Urinary bladder (tissue), 4 donors: ENCODE results near the gene OR8J3. TPM values are rescaled to one million over a fixed set of nuclear protein-coding genes. Genes with fewer than 3 reads are reported as not detected.
"Not testable (repeated sequence)": the region's sequence is repeated elsewhere in the genome, so short reads cannot be mapped to it uniquely, and the experiment has no call there.

ENCODE experiments used
- DNase-seq: peaks from one replicate; pipeline ENCODE4 v3.0.0-alpha.2; 2015; ENCODE audit errors: extremely low spot score
- H3K27ac ChIP-seq: one replicate; pipeline ENCODE4 v1.5.1; 2013; ENCODE audit warnings: low read depth, mild to moderate bottlenecking, moderate library complexity
- H3K36me3 ChIP-seq: one replicate; pipeline ENCODE4 v1.6.1; 2013; ENCODE audit warnings: mild to moderate bottlenecking, moderate library complexity; ENCODE audit not compliant: insufficient read depth
- H3K4me1 ChIP-seq: one replicate; pipeline ENCODE4 v1.6.1; 2013; ENCODE audit warnings: mild to moderate bottlenecking, moderate library complexity; ENCODE audit not compliant: insufficient read depth
- H3K4me3 ChIP-seq: one replicate; pipeline ENCODE4 v1.5.1; 2013; ENCODE audit warnings: low read depth, low read length
- WGBS: extraction: QIAGEN DNeasy Blood & Tissue Kit; methylation state at CpG from one replicate; pipeline ENCODE4 v1.1.7; 2013; 5-methylcytosine and 5-hydroxymethylcytosine counted together
- polyA plus RNA-seq: library from polyadenylated mRNA; stranded (reverse); fragments of 200-250 nt; gene quantifications from one replicate; pipeline ENCODE4 v1.2.3, GENCODE V29; 2013
- total RNA-seq: library from RNA; depleted of rRNA; stranded (reverse); fragments of >200 nt; gene quantifications from one replicate; pipeline ENCODE4 v1.2.3, GENCODE V29; 2014
- donor health status: healthy with polysubstance abuse.
- donor health status: healthy.

The OR8J3 gene, protein sequence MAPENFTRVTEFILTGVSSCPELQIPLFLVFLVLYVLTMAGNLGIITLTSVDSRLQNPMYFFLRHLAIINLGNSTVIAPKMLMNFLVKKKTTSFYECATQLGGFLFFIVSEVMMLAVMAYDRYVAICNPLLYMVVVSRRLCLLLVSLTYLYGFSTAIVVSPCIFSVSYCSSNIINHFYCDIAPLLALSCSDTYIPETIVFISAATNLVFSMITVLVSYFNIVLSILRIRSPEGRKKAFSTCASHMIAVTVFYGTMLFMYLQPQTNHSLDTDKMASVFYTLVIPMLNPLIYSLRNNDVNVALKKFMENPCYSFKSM
- total RNA-seq (not detected), polyA plus RNA-seq (not detected)

DNA sequence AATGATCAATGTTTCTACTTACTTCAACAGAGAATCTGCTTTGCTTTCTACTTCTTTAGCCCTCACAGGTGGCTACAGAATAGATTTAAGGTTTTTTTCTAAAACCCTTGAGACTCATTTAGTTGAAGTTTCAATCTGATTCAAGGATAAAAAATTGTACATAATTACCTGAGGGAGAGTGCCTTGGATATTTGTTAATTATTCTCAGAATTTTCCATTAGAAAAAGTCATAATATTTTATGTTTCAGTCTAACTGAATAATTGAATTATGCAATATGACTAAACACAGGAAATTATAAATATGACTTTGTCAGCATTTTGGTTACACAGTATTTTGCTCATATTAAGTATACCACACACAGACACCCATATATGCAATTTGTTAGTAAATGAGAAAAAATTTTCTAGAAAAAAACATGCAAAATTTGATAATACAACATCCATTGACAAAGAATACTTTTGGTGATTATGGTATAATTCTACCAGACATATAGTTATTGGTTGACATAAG lies at the start of gene OR8J3:
TSS of gene OR8J3 (minus strand) at position 51 of the 511 bp plus-strand sequence. CDS start 2,483 bp downstream, outside the sequence.
- Histone ChIP-seq H3K4me1 (no peaks in the 10 kb centered on the region), H3K4me3 (no peak within 1 kb of the TSS), H3K36me3 (no peaks in the 10 kb centered on the region), H3K27ac (no peak within 1 kb of the TSS)
- no peak for DNase-seq

DNA sequence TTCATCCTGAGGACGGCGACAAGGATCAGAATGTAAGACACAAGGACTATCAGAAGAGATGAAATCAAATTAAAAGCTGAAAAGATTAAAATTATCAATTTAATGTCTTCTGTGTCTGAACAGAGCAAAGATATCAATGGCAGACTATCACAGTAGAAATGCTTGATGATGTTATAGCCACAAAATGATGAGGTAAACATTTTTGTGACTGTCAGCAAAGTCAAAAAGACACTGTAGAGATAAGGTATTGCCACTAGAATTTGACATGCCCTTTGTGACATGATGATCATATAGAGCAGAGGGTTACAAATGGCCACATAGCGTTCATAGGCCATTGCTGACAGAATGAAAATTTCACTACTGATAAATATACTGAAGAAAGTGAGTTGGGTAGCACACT lies 48.6 kb upstream of the OR8J3 start:
- 88% methylated on average over 3 of the region's 3 CpGs for WGBS
- H3K36me3 ChIP-seq: no peaks in the 10 kb centered on the region
- H3K27ac ChIP-seq: no peak overlapping the region
- no peaks in the 10 kb centered on the region for H3K4me1 ChIP-seq
- no peak for DNase-seq
- H3K4me3 ChIP-seq: no peak overlapping the region

DNA sequence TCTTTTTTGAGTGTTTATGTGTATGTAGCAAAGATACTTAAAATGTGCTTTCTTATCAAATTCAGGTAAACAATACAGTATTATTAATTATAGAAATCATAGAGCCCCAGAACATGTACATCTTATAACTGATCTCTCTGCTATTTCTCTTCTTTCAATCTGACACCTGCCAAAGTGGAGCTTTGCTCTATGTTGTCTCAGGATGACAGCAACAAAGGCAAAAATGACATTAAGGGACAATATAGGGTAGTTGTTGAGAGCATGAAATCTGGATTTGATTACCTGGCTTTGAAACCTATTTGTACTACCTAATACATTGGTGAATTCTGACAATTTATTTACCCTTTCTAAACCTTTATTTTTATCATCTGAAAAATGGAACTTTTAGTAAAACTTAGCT lies 43.5 kb upstream of the OR8J3 start:
- no peak overlapping the region for H3K4me3 ChIP-seq
- H3K27ac ChIP-seq: no peak overlapping the region
- DNase-seq: no peak
- no peaks in the 10 kb centered on the region for H3K36me3 ChIP-seq
- no peaks in the 10 kb centered on the region for H3K4me1 ChIP-seq

DNA sequence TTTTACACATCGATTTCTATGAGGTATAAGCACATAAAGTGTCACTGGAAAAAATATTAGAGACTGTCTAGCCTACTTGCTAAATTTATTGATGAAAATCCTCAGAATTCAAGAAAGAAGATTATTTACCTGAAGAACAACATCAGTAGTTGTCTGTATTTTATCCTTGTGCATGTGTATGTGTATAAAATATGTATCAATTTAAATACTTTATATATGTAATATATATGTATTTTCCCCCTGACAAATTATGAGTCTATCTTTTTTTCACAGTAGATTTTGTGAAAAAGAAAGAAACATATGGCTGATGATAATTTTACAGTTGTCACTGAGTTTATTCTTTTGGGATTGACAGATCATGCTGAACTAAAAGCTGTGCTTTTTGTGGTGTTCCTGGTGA lies 36.3 kb upstream of the OR8J3 start, which contains the start of gene OR5J2:
TSS of gene OR5J2 (plus strand) at position 301 of the 400 bp plus-strand sequence. CDS start at position 301, 0 bp downstream.
- no peak for DNase-seq
- WGBS: 65% methylated on average over 1 of the region's 1 CpG

DNA sequence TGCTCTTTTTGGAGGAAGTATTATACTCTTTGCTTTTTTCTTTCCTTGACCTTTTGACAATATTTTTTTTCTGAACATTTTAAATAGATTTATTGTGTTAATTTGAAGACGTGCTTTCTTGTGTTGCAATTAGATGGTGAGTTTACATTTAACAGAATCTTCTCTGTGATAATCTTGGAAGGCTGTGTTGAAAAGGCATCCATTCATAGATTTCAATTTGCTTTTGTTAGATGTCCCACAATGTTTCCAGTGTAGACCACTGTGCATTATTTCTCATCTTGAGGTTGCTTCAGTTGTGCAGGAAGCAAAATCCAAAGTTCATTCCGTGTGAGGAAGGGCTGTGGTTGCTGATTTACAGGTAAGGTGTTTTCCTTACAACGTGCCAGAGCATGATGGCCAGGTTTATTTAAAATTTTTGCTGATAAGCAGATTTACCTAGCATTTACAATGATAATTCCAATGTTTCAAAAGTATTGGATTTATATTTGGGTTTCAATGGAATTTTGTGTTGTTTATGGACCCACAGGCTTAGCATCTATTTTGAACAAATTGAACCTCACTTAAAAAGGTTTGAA lies 32.3 kb upstream of the OR8J3 start:
- no peaks in the 10 kb centered on the region for H3K36me3 ChIP-seq
- no peaks in the 10 kb centered on the region for H3K4me1 ChIP-seq
- H3K4me3 ChIP-seq: no peak overlapping the region
- no peak overlapping the region for H3K27ac ChIP-seq
- DNase-seq: no peak
- 55% methylated on average over 3 of the region's 3 CpGs for WGBS

More for the DNA sequence above, 36.3 kb upstream of the OR8J3 start, which contains the start of gene OR5J2:
- Histone ChIP-seq H3K27ac (no peak within 1 kb of the TSS), H3K4me3 (no peak within 1 kb of the TSS), H3K4me1 (no peaks in the 10 kb centered on the region), H3K36me3 (no peaks in the 10 kb centered on the region)

DNA sequence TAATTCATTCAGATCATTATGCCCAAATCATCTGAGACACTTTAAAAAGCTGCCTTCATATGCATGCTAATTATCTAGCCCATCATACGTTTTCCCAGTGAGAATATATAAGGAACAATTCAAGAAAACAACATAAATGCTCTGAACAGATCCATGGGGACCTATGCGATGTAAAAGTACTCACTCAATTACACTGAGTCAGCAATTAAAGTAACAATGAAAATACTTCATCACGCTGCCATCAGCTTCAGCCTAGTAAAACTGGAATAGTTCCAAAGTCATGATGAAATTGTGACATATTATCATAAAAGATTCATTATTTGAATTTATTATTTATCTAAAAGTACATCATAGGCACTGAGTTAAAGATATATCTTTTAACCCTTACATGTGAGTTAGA lies 23.8 kb upstream of the OR8J3 start:
- 64% methylated on average over 3 of the region's 3 CpGs for WGBS
- H3K4me1 ChIP-seq: no peaks in the 10 kb centered on the region
- H3K27ac ChIP-seq: no peak overlapping the region
- H3K4me3 ChIP-seq: no peak overlapping the region
- DNase-seq: no peak
- no peaks in the 10 kb centered on the region for H3K36me3 ChIP-seq

DNA sequence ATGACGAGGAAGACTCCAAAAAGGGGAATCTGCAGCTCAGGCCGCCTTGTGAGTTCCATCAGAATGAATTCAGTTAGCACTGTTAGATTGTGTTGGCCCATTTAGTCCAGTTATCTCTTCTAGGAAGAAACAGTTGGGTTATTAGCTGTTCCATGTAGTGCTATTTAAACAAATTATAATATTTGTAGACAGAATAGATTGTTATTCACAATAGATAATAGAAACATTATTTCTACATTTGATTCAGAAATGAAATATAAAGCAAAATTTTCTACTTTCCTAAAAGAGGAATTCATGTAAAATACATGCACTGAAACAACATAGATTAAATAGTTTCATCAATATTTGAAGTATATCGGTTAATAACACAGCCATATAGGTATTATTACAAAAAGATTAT lies 20.2 kb upstream of the OR8J3 start, which contains the start of gene OR8K5:
TSS of gene OR8K5 (minus strand) at position 101 of the 400 bp plus-strand sequence. CDS start at position 101, 0 bp downstream.
- Histone ChIP-seq H3K4me3 (no peak within 1 kb of the TSS), H3K4me1 (no peaks in the 10 kb centered on the region), H3K36me3 (no peaks in the 10 kb centered on the region), H3K27ac (no peak within 1 kb of the TSS)
- 78% methylated on average over 3 of the region's 3 CpGs for WGBS
- no peak for DNase-seq

DNA sequence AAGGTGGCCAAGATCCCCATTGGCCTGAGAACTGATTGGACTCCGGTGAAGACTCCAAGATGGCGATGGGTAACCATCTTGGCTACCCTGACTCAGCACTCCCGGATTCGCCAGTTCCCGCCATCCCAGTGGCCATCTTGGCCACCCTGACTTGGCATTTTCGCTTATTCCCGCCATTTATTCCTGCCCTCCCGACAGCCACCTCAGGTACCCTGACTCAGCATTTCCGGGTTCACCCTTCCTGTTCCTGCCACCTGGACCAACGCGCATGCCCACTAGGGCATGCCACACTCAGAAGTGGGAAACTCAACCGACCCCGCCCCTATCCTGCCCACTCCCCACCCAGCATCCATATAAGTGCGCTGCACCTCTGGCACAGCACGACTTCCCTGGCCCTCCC lies 12.3 kb upstream of the OR8J3 start:
- no peak for DNase-seq
- H3K4me1 ChIP-seq: no peaks in the 10 kb centered on the region
- WGBS: 90% methylated on average over 15 of the region's 15 CpGs
- no peaks in the 10 kb centered on the region for H3K36me3 ChIP-seq
- no peak overlapping the region for H3K27ac ChIP-seq
- H3K4me3 ChIP-seq: no peak overlapping the region

DNA sequence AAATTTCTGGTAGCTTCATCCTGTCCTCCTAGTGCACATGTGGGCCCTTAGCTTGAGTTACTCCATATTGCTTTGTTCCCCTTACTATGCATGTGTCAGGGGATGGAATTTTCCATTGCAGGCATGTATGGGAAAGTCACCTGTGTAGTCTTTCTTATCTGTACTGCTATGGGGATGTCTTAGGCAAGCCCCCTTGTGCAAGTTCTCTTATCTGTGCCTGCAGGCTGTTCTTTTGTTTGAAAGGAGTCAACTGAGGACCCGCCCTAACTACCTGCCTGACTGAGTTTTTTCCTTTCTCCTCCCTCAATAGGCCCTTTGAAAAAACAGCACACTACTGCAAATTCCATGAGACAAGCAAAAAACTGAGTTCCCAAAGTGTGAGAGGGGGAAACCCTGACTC lies 11.4 kb upstream of the OR8J3 start:
- Histone ChIP-seq H3K27ac (no peak overlapping the region), H3K4me1 (no peaks in the 10 kb centered on the region), H3K36me3 (no peaks in the 10 kb centered on the region), H3K4me3 (no peak overlapping the region)
- no peak for DNase-seq
- 68% methylated on average over 1 of the region's 1 CpG for WGBS

DNA sequence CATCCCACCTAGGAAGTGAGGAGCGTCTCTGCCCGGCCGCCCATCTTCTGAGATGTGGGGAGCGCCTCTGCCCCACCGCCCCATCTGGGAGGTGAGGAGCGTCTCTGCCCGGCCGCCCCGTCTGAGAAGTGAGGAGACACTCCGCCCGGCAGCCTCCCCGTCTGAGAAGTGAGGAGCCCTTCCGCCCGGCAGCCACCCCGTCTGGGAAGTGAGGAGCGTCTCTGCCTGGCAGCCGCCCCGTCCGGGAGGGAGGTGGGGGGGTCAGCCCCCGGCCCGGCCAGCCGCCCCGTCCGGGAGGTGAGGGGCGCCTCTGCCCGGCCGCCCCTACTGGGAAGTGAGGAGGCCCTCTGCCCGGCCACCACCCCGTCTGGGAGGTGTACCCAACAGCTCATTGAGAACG lies 3.7 kb upstream of the OR8J3 start:
- not testable (repeated sequence) for DNase-seq, H3K4me1 ChIP-seq, H3K4me3 ChIP-seq, H3K36me3 ChIP-seq, H3K27ac ChIP-seq
- WGBS: 90% methylated on average over 29 of the region's 30 CpGs

DNA sequence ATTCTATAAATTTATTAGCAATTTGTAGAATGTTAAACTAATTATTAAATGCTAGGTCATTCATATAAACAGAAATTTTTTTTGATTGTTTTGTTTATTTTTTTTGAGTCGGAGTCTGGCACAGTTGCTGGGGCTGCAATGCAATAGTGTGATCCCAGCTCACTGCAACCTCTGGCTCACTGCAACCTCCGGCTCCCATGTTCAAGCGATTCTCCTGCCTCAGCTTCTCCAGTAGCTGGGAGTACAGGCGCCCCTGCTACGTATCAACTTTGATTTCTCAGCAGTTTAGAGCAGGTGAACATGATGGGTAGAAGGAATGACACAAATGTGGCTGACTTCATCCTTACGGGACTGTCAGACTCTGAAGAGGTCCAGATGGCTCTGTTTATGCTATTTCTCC lies 17.9 kb downstream of the OR8J3 start, which contains the start of gene OR8H3:
TSS of gene OR8H3 (plus strand) at position 301 of the 400 bp plus-strand sequence. CDS start at position 301, 0 bp downstream.
- no peak for DNase-seq
- WGBS: 67% methylated on average over 6 of the region's 6 CpGs
- Histone ChIP-seq H3K36me3 (no peaks in the 10 kb centered on the region), H3K27ac (no peak within 1 kb of the TSS), H3K4me1 (no peaks in the 10 kb centered on the region), H3K4me3 (no peak within 1 kb of the TSS)

DNA sequence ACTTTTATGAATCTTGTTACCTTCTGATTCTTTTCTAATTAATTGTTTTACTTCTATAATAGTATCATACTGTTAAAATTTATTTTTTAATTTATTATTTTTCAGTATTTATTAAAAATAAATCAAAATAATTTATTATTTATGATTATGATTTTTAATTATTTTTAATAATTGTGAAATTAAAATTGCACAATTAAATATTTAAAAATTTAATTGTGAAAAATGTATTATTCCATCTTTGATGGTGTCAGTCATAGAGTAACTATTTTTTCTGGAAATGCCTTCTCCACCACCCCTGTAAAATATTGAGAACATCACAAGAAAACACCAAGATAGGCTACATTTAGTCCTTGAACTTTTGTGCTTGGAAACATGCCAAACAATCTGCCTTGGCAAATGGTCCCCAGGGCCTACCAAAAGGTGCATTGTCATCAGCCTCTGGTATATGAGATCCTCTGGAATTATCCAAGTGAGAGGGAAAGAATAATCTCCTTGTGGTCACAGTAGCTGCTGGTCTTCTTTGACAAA lies 36.7 kb downstream of the OR8J3 start, which contains the start of gene OR8H2:
TSS of gene OR8H2 (plus strand) at position 478 of the 528 bp plus-strand sequence. CDS start 1,356 bp downstream, outside the sequence.
- Histone ChIP-seq H3K4me3 (no peak within 1 kb of the TSS), H3K4me1 (no peaks in the 10 kb centered on the region), H3K27ac (no peak within 1 kb of the TSS), H3K36me3 (no peaks in the 10 kb centered on the region)
- no peak for DNase-seq

DNA sequence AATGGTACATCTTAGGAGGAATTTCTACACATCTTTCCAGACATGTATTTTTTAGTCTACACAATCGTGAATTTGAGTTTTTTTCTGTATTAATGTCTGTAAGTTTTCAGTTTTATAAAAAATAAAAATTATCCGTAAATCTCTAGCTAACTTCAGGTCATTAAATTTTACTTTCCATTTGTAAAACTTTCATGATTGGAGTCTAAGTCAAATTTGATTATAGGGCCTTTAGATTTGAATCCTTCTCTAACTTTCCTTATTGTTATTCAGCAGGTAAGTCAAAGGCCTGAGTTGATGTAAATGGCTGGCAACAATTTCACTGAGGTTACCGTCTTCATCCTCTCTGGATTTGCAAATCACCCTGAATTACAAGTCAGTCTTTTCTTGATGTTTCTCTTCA lies 47.0 kb downstream of the OR8J3 start, which contains the start of gene OR8I2:
TSS of gene OR8I2 (plus strand) at position 301 of the 400 bp plus-strand sequence. CDS start at position 301, 0 bp downstream.
- H3K27ac ChIP-seq: no peak within 1 kb of the TSS
- no peaks in the 10 kb centered on the region for H3K36me3 ChIP-seq
- no peaks in the 10 kb centered on the region for H3K4me1 ChIP-seq
- no peak within 1 kb of the TSS for H3K4me3 ChIP-seq
- 62% methylated on average over 3 of the region's 3 CpGs for WGBS
- no peak for DNase-seq

DNA sequence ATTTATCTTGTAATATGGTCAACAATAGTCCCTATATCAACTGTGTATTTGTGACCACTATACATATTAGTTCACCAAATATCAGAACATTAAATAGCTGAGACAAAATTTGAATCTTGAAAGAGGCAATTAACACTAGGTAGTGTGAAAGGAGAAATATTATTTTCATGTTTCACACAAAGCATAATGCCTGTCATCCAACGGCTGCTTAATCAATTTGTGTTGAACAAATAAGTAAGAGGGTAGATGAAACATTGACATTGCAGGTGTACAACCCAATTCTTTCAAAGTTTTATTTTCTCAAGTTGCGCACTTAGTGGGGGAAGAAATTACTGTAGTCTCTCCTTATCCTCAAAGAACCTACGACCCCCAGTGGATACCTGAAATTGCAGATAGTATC lies 50.3 kb downstream of the OR8J3 start:
- no peaks in the 10 kb centered on the region for H3K4me1 ChIP-seq
- H3K27ac ChIP-seq: no peak overlapping the region
- no peak for DNase-seq
- 73% methylated on average over 3 of the region's 3 CpGs for WGBS
- no peak overlapping the region for H3K4me3 ChIP-seq
- no peaks in the 10 kb centered on the region for H3K36me3 ChIP-seq
